ENCODE measurements around the gene SLC25A45. TPM values are rescaled to one million over a fixed set of nuclear protein-coding genes. Genes with fewer than 3 reads are reported as not detected.
A peak's percentile ranks its signal among the peaks of the same experiment; 100 is the strongest.

Gene SLC25A45
- total RNA-seq, 1 donor from 2014 or later: 1.9 TPM

DNA sequence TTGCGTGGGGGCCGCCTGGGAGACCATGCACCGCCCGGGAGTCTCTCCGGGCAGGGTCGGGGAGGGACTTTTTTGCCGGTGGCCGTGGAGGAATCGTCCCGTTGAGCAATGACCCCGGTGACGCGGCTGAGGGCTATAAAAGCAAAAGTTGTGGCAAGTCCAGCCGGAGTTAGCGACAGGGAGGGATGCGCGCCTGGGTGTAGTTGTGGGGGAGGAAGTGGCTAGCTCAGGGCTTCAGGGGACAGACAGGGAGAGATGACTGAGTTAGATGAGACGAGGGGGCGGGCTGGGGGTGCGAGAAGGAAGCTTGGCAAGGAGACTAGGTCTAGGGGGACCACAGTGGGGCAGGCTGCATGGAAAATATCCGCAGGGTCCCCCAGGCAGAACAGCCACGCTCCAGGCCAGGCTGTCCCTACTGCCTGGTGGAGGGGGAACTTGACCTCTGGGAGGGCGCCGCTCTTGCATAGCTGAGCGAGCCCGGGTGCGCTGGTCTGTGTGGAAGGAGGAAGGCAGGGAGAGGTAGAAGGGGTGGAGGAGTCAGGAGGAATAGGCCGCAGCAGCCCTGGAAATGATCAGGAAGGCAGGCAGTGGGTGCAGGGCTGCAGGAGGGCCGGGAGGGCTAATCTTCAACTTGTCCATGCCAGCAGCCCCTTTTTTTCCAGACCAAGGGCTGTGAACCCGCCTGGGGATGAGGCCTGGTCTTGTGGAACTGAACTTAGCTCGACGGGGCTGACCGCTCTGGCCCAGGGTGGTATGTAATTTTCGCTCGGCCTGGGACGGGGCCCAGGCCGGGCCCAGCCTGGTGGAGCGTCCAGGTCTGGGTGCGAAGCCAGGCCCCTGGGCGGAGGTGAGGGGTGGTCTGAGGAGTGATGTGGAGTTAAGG, 40.4 kb upstream of the SLC25A45 start, which contains the start of gene NEAT1:
Gene NEAT1 (plus strand): TSS at position 166 of the 883 bp plus-strand sequence.
- FAIRE-seq: no peak

DNA sequence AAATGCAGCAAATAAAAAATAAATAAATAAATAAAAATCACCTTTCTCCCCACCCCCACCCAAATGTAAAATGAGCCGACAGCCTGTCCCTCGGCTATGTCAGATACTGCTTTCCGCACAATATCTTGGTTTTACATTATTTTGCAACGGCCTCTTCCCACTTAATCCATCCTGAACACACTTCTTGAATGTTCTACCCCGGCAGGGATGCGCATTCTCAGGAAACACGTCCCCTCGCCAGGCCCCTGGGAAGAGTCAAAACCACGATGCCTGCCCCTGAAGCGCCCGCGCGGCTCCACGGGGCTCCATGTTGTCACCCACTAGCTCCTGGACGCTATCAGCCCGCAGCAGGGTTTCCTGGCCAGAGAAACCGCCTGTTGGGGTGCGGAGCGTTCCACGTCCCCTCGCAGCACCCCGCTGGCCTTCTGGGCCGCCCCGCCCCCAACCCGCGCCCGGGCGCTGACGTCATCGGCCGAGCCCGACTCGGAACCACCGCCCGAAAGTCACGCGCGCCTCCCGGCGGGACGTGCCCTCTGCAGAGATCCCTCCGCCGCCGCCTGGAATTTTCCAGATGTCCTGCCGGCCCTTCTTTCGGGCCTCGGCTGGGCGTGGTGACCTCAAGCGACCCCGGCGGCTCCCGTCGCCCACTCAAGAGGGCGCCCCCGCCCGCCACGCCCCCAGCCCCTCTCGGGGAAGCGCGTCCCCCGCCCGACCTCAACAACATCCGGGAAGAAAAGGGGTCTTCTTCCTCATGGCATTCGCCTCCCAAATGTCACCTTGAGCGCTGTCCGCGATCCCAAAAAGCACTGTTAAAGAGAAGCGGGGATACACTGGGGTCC, 39.6 kb upstream of the SLC25A45 start:
- Mint-ChIP-seq H3K27ac (ENCODE audit: unreplicated experiment) (peak overlapping the region; percentile 88), H3K27me3 (ENCODE audit: low read depth, unreplicated experiment) (no peaks in the 10 kb centered on the region), H3K4me1 (ENCODE audit: low read depth, unreplicated experiment) (peaks cover 62% of the 10 kb centered on the region), H3K9me3 (ENCODE audit: unreplicated experiment) (peaks cover 1% of the 10 kb centered on the region), H3K36me3 (ENCODE audit: low read depth, unreplicated experiment) (peaks cover 6% of the 10 kb centered on the region), H3K4me3 (ENCODE audit: unreplicated experiment) (peak overlapping the region; percentile 92)
- H3K4me3 ChIP-seq (ENCODE audit: insufficient read depth, low read depth, low read length): peak overlapping the region; percentile 95
- peak overlapping the region; percentile 96 for H3K9ac ChIP-seq (ENCODE audit: low read length)
- H3K27ac ChIP-seq (ENCODE audit: low read depth, low read length): peak overlapping the region; percentile 100
- H3K4me1 ChIP-seq (ENCODE audit: insufficient read depth, low read length): peaks cover 56% of the 10 kb centered on the region
- H3K9me3 ChIP-seq (ENCODE audit: insufficient read depth, low read depth, low read length): no peaks in the 10 kb centered on the region
- H3K4me2 ChIP-seq (ENCODE audit: low read length): peak overlapping the region; percentile 94
- DNase-seq (ENCODE audit: low read depth) (peak; percentile 95), FAIRE-seq (no peak)
- peaks cover 13% of the 10 kb centered on the region for H3K36me3 ChIP-seq (ENCODE audit: insufficient read depth, low read length)
- no peak for TF ChIP-seq EZH2 (IDR thresholded peaks at IDR 0.05; ENCODE audit: insufficient read depth, low read length)
- TF ChIP-seq, protein P1, sequence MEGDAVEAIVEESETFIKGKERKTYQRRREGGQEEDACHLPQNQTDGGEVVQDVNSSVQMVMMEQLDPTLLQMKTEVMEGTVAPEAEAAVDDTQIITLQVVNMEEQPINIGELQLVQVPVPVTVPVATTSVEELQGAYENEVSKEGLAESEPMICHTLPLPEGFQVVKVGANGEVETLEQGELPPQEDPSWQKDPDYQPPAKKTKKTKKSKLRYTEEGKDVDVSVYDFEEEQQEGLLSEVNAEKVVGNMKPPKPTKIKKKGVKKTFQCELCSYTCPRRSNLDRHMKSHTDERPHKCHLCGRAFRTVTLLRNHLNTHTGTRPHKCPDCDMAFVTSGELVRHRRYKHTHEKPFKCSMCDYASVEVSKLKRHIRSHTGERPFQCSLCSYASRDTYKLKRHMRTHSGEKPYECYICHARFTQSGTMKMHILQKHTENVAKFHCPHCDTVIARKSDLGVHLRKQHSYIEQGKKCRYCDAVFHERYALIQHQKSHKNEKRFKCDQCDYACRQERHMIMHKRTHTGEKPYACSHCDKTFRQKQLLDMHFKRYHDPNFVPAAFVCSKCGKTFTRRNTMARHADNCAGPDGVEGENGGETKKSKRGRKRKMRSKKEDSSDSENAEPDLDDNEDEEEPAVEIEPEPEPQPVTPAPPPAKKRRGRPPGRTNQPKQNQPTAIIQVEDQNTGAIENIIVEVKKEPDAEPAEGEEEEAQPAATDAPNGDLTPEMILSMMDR (IDR thresholded peaks at IDR 0.05; ENCODE audit: insufficient read depth, low read depth, low read length): no peak
- H4K20me1 ChIP-seq (ENCODE audit: insufficient read depth, low read length): peaks cover 43% of the 10 kb centered on the region
- H3K79me2 ChIP-seq (ENCODE audit: insufficient read depth, low read length): peaks cover 95% of the 10 kb centered on the region
- no peaks in the 10 kb centered on the region for H3K27me3 ChIP-seq (ENCODE audit: insufficient read depth, low read length)
- no peak overlapping the region for H2AFZ ChIP-seq (ENCODE audit: low read depth, low read length)

More for the DNA sequence above, 40.4 kb upstream of the SLC25A45 start, which contains the start of gene NEAT1:
- no peak within 1 kb of the TSS for H2AFZ ChIP-seq (ENCODE audit: low read depth, low read length)
- H3K36me3 ChIP-seq (ENCODE audit: insufficient read depth, low read length): peaks cover 13% of the 10 kb centered on the region
- peaks cover 56% of the 10 kb centered on the region for H3K4me1 ChIP-seq (ENCODE audit: insufficient read depth, low read length)
- H3K36me3 Mint-ChIP-seq (ENCODE audit: low read depth, unreplicated experiment): peaks cover 6% of the 10 kb centered on the region
- peaks cover 95% of the 10 kb centered on the region for H3K79me2 ChIP-seq (ENCODE audit: insufficient read depth, low read length)
- H3K4me3 ChIP-seq (ENCODE audit: insufficient read depth, low read depth, low read length): peak within 1 kb of the TSS; percentile 95
- peak within 1 kb of the TSS; percentile 92 for H3K4me3 Mint-ChIP-seq (ENCODE audit: unreplicated experiment)
- no peaks in the 10 kb centered on the region for H3K9me3 ChIP-seq (ENCODE audit: insufficient read depth, low read depth, low read length)
- H3K9ac ChIP-seq (ENCODE audit: low read length): peak within 1 kb of the TSS; percentile 96
- no peak for TF ChIP-seq EZH2 (IDR thresholded peaks at IDR 0.05; ENCODE audit: insufficient read depth, low read length)
- TF ChIP-seq, protein P1 (IDR thresholded peaks at IDR 0.05; ENCODE audit: insufficient read depth, low read depth, low read length): no peak
- peak within 1 kb of the TSS; percentile 88 for H3K27ac Mint-ChIP-seq (ENCODE audit: unreplicated experiment)
- peaks cover 62% of the 10 kb centered on the region for H3K4me1 Mint-ChIP-seq (ENCODE audit: low read depth, unreplicated experiment)
- H4K20me1 ChIP-seq (ENCODE audit: insufficient read depth, low read length): peaks cover 51% of the 10 kb centered on the region
- no peaks in the 10 kb centered on the region for H3K27me3 ChIP-seq (ENCODE audit: insufficient read depth, low read length)
- peaks cover 1% of the 10 kb centered on the region for H3K9me3 Mint-ChIP-seq (ENCODE audit: unreplicated experiment)
- DNase-seq (ENCODE audit: low read depth): peak; percentile 84
- H3K27ac ChIP-seq (ENCODE audit: low read depth, low read length): peak within 1 kb of the TSS; percentile 100
- H3K27me3 Mint-ChIP-seq (ENCODE audit: low read depth, unreplicated experiment): no peaks in the 10 kb centered on the region
- peak within 1 kb of the TSS; percentile 94 for H3K4me2 ChIP-seq (ENCODE audit: low read length)
